Natural killer cell treated with Interleukin-12 subunit alpha and Interleukin-12 subunit beta and Interleukin-15 and Interleukin-18, amount 100 ng/mL, for 72 hours (primary cell): ENCODE measurements around the gene KMT2A. TPM values are rescaled to one million over a fixed set of nuclear protein-coding genes. Genes with fewer than 3 reads are reported as not detected.
"Not testable (repeated sequence)": the region's sequence is repeated elsewhere in the genome, so short reads cannot be mapped to it uniquely, and the experiment has no call there.

ENCODE experiments used
- ATAC-seq, 2 donors: fragments of 150-1000 bp; cut with Tn5 transposase in 1 of 2; sonication (Bioruptor Pico), chemical (Tn5 transposase) in 1 of 2; 2 replicates each; pipeline ENCODE4 v1.10.0; 2021
- DNase-seq: peaks from one replicate; pipeline ENCODE4 v3.0.0; 2022; ENCODE audit warnings: low spot score
- H3K27ac Mint-ChIP-seq, 2 donors: 1 replicate in 1 of 2; 2 replicates in 1 of 2; pipeline ENCODE4 v1.8.0; 2022; ENCODE audit warnings: mixed read lengths in 2 of 2, mild to moderate bottlenecking in 1 of 2, moderate library complexity in 1 of 2
- H3K27me3 Mint-ChIP-seq, 2 donors: 1 replicate in 1 of 2; 2 replicates in 1 of 2; pipeline ENCODE4 v1.8.0; 2022; ENCODE audit warnings: mixed read lengths in 2 of 2
- H3K36me3 Mint-ChIP-seq: one replicate; pipeline ENCODE4 v1.8.0; 2022; ENCODE audit warnings: mixed read lengths
- H3K4me1 Mint-ChIP-seq, 2 donors: 1 replicate in 1 of 2; 2 replicates in 1 of 2; pipeline ENCODE4 v1.8.0; 2022; ENCODE audit warnings: low read depth in 2 of 2, mixed read lengths in 2 of 2, mild to moderate bottlenecking in 1 of 2
- H3K4me3 Mint-ChIP-seq: one replicate; pipeline ENCODE4 v1.8.0; 2022; ENCODE audit warnings: mixed read lengths
- H3K9me3 Mint-ChIP-seq: 2 replicates; pipeline ENCODE4 v1.8.0; 2022; ENCODE audit warnings: mixed read lengths
- total RNA-seq, 2 donors: library from RNA; stranded (reverse); gene quantifications; one replicate each; pipeline ENCODE4 v1.2.3, GENCODE V29; 2022

KMT2A gene
- total RNA-seq, 2 donors from 2014 or later = 145 to 202 TPM

DNA sequence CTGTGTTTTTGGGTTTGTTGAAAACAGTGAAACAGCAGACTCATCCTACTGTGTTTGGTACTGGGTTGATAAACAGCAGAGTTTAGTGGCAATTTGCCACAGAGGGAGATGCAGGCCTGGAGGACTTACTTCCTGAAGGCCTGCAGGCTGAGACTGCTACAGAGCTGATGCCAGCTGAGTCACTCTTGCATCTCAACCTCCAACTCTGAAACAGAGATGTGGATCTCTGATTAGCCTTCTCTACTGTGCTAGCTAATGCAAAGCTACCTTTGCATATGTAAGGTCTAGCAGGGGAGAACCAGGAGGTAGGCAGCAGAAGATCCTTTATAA is 20.6 kb upstream of the KMT2A start:
- Mint-ChIP-seq H3K27ac (no peak overlapping the region), H3K27me3 (no peaks in the 10 kb centered on the region), H3K9me3 (no peaks in the 10 kb centered on the region), H3K4me3 (no peak overlapping the region), H3K36me3 (no peaks in the 10 kb centered on the region), H3K4me1 (peaks cover 5 to 8% of the 10 kb centered on the region in 2 donors)
- ATAC-seq (peak in 1 of 2 donors; percentile 76), DNase-seq (no peak)

DNA sequence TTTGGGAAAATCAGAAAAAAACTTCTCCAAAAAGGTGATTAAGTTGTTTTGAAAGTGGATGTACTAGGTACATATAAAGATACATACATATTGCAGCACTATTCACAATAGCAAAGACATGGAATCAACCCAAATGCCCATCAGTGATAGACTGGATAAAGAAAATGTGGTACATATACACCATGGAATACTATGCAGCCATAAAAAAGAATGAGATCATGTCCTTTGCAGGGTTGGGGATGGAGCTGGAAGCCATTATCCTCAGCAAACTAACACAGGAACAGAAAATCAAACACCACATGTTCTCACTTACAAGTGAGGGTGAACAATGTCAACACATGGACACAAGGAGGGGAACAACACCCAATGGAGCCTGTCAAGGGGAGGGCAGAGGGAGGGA is 19.4 kb upstream of the KMT2A start:
- not testable (repeated sequence) for H3K4me3 Mint-ChIP-seq, H3K27me3 Mint-ChIP-seq, H3K4me1 Mint-ChIP-seq, H3K27ac Mint-ChIP-seq, H3K9me3 Mint-ChIP-seq, H3K36me3 Mint-ChIP-seq, ATAC-seq, DNase-seq

DNA sequence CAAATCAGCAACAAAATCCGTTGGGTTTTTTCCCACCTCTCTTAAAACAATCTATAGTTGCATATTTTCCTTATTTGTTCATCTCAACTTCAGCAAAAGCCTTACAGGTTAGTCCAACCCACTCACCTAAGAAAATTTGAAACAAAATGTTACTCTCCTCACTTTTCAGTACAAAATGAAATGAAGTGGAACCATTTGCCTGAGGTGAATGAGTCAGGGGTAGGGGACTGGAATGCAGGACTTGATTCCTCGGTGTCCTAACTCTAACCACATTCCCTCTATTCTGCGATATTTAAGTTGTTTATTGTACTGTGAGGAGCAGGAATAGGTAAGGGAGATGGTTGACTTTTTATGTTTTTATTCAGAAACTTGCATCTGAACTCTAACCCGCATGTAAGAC is 18.5 kb upstream of the KMT2A start:
- no peak overlapping the region for H3K4me3 Mint-ChIP-seq
- ATAC-seq (no peak), DNase-seq (no peak)
- peaks cover 0 to 6% of the 10 kb centered on the region in 2 donors for H3K4me1 Mint-ChIP-seq
- no peaks in the 10 kb centered on the region for H3K27me3 Mint-ChIP-seq
- H3K9me3 Mint-ChIP-seq = no peaks in the 10 kb centered on the region
- no peak overlapping the region for H3K27ac Mint-ChIP-seq
- no peaks in the 10 kb centered on the region for H3K36me3 Mint-ChIP-seq

DNA sequence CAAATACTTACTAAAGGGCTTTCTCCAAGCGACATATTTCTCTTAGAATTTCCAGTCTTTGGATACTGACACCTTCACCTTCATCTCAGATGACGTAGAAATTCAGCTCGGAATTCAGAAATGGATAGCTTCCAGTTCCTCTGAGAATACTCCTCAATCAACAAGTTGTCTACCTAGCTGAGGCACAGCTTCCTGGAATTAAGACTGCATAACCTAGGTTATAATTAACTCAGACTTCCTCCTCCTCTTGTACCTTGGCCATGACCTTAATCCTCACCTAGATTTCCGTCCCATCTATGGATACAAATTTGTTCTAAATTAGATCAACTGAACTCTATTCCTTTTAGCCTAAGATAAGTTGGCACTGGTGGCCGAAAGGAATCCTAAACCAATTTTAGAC is 17.5 kb upstream of the KMT2A start:
- H3K9me3 Mint-ChIP-seq = no peaks in the 10 kb centered on the region
- no peak for DNase-seq
- no peak overlapping the region for H3K27ac Mint-ChIP-seq
- no peak overlapping the region for H3K4me3 Mint-ChIP-seq
- H3K27me3 Mint-ChIP-seq = no peaks in the 10 kb centered on the region
- H3K4me1 Mint-ChIP-seq = no peaks in the 10 kb centered on the region
- H3K36me3 Mint-ChIP-seq = no peaks in the 10 kb centered on the region
- ATAC-seq = no peak

DNA sequence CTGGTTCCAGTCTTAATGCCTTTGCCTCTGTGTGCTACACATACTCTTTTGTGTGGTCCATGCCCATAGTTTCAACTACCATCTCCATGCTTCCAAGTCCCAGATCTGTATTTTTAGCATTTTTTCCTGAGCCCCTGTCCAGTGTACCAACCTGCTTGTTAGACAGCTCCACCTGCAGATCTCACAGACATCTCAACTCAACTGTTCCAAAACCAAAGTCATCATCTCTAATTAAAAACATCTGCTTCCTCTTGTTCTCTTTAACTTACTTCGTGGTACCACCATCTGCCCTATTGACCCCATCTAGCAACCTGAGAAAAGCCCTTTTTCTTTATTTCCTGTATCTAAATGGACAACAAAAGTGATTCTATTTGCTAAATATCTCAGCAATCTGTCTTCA is 8.6 kb upstream of the KMT2A start:
- Mint-ChIP-seq H3K9me3 (no peaks in the 10 kb centered on the region), H3K27ac (no peak overlapping the region), H3K27me3 (peaks cover 0 to 3% of the 10 kb centered on the region in 2 donors), H3K36me3 (no peaks in the 10 kb centered on the region), H3K4me3 (no peak overlapping the region), H3K4me1 (no peaks in the 10 kb centered on the region)
- DNase-seq (no peak), ATAC-seq (no peak)

DNA sequence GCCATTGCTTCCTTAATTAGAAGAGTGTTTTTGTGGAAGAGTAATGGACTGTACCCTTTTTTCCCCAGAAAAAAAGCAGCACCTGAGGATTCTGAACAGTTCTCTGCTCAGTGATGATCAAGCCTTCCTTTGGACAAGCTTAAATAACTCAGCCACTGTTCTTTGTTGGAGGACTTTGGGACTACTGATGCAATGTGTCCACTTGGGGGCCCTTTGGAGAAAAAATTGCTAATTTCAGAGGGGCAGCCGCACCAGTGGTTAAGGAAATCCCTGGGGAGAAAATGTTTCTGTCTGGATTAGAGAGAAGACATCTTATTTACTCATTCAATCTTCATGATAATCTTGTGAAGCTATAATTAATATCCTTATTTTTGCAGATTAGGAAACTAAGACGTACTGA is 5.3 kb upstream of the KMT2A start:
- Mint-ChIP-seq H3K4me3 (no peak overlapping the region), H3K36me3 (no peaks in the 10 kb centered on the region), H3K27ac (no peak overlapping the region), H3K9me3 (no peaks in the 10 kb centered on the region), H3K4me1 (peaks cover 16 to 18% of the 10 kb centered on the region in 2 donors), H3K27me3 (peaks cover 0 to 3% of the 10 kb centered on the region in 2 donors)
- no peak for DNase-seq
- no peak for ATAC-seq

DNA sequence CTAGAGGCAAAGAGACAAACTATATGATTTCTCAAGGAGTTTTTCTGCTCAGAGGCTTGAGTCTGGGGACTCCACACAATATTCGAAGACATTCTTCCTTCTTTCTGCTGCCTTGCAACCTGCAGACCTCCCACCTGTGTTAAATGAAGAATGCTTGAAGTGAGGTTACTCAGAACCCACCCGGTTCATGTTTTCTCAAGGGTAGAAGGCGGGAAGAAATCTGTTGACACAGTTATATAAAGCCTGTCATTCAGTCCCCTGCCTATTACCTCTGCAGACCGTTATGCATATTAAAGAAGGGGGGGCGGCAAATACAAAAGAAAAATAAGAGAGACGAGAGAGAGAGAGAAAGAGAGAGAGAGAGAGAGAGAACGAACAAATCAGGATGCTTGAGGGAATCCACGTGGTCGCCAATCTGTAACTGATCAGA is 2.2 kb upstream of the KMT2A start:
- Mint-ChIP-seq H3K4me1 (peaks cover 23 to 25% of the 10 kb centered on the region in 2 donors), H3K27ac (peak overlapping the region; percentile 58 to 97), H3K4me3 (peak overlapping the region; percentile 87), H3K36me3 (no peaks in the 10 kb centered on the region), H3K9me3 (no peaks in the 10 kb centered on the region), H3K27me3 (no peaks in the 10 kb centered on the region)
- no peak for ATAC-seq
- DNase-seq = no peak

DNA sequence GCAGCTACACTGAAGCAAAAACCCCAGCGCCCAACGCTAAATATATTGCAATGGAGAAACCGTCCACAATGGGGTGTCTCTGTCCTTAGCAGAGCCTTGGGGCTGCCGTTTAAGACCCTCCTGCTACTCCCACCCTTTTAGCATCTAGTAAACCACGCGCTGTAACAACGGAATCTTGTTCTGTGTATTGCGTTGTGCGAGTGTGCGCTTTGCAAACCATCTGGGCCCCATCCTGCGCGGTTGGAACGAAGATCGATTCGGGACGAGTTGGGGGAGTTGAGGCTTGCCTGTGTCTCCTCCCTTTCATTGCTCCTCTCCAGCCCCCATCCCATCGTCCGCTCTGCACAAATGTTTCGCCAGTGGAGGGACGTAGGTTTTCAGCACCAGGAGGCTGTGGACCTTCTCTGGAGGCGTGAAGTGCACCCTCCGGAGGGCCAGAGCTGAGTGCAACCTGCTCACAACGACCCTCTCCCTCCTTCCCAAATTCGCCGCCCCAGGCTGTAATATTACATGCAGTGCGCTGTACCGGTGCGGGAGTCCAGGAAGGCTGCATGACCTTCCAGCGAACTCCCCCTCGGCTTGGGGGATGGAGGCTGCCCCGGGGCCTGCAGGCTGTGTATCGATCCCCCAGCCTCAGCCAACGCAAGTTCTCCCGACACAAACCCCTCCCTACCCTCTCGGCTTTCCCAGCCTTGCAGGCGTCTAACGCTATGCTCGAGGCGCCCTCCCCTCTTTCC is 1.6 kb upstream of the KMT2A start:
- peak; percentile 66 for DNase-seq
- Mint-ChIP-seq H3K4me3 (peak overlapping the region; percentile 87), H3K27me3 (no peaks in the 10 kb centered on the region), H3K4me1 (peaks cover 28 to 29% of the 10 kb centered on the region in 2 donors), H3K27ac (peak overlapping the region; percentile 58 to 97), H3K36me3 (no peaks in the 10 kb centered on the region), H3K9me3 (no peaks in the 10 kb centered on the region)
- ATAC-seq = no peak

DNA sequence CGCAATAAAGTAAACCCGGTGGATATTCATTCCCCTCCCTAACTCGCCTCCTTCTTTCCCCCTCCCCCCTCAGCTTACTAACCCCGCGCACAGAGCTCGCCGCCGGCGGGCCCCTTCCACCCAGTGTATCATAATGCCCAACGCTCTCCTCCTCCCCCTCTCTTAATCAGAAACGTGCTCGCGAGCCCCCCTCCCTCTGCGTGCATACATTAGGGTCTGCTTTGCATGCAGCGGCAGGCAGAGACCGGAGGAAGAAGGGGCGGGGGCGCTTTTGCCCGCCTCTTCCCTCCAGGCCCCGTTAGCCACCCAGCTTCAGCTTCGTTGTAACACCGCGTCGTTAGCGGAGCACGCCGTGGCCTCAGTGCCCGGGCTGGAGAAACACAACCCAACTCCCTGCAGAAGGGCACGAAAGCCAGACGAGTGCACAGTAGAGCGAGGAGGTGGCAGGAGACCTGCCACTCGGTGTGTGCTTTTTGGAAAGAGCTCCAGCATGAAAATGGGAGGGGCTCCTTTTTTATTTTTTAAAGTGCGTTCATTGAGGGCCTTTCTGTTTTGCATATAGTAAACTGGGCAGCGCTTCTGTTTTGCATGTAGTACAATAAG is 901 bp upstream of the KMT2A start:
- DNase-seq (peak; percentile 72), ATAC-seq (peak; percentile 35 to 40)
- H3K27ac Mint-ChIP-seq = peak overlapping the region; percentile 58 to 97
- H3K36me3 Mint-ChIP-seq = no peaks in the 10 kb centered on the region
- H3K4me3 Mint-ChIP-seq = peak overlapping the region; percentile 87
- no peaks in the 10 kb centered on the region for H3K9me3 Mint-ChIP-seq
- H3K27me3 Mint-ChIP-seq = no peaks in the 10 kb centered on the region
- peaks cover 34 to 35% of the 10 kb centered on the region in 2 donors for H3K4me1 Mint-ChIP-seq

DNA sequence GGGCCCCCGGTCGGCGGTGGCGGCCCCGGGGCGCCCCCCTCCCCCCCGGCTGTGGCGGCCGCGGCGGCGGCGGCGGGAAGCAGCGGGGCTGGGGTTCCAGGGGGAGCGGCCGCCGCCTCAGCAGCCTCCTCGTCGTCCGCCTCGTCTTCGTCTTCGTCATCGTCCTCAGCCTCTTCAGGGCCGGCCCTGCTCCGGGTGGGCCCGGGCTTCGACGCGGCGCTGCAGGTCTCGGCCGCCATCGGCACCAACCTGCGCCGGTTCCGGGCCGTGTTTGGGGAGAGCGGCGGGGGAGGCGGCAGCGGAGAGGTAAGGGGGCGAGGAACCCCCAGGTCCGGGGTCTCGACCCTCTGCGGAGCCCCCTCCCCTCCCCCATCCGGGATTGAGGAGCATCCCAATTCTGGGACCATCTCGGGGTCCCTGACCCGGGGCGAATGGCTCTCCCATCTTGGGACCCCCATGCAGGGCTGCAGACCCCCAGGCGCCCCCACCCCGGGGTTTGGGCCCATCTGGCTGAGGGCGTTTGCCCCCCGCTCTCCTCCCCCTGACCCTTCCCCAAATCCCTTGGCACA is 431 bp downstream of the KMT2A start:
- DNase-seq (peak; percentile 70), ATAC-seq (peak; percentile 41 to 47)
- Mint-ChIP-seq H3K27me3 (no peaks in the 10 kb centered on the region), H3K4me3 (peak overlapping the region; percentile 87), H3K9me3 (no peaks in the 10 kb centered on the region), H3K27ac (peak overlapping the region; percentile 84 to 97), H3K36me3 (no peaks in the 10 kb centered on the region), H3K4me1 (peaks cover 40 to 49% of the 10 kb centered on the region in 2 donors)

DNA sequence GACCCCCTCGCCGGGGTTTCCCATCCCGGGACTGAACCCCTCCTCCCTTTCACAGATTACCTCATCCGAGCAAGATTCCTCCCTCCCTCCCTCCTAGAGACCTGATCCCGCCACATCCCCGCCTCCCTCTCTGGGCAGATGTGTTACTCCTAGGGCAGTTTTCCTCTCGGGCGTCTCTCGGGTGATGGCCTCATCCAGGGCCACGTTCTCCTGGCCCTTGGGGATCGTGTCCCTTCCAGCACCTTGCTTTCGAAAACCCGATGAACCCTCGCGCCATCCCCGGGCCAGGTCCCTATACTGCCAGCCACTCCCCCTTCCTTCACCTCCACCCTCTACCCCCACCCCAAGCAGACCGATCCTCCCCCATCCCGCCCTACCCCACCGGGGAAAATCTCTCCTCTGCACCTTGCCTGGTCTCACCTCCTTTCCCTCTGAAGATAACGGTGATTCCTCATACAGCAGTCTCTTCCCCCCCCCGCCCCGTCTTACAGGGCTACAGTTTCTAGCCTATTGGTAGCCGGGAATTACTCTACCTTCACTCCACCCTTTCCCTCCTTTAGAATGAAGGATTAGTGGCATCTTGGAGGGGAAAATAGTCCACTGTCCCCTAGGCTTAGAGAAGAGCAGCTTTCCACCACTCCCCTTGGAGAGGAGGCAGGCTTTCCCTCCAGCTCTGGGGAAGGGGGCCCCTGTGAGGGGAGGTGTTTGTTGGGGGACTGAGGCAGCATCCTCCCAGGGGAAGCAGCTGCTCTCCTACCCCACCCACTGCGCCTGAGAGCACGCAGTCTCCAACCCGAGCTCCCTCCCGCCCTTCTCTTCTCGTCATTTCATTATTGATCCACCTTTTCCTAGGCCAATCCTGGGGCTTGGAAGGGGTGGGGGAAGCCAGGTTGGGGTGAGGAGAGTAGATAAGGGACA is 1.2 kb downstream of the KMT2A start:
- H3K36me3 Mint-ChIP-seq = no peaks in the 10 kb centered on the region
- H3K27me3 Mint-ChIP-seq = no peaks in the 10 kb centered on the region
- peak overlapping the region; percentile 87 for H3K4me3 Mint-ChIP-seq
- H3K4me1 Mint-ChIP-seq = peaks cover 47 to 56% of the 10 kb centered on the region in 2 donors
- ATAC-seq (peak; percentile 10 to 17), DNase-seq (peak; percentile 72)
- H3K9me3 Mint-ChIP-seq = no peaks in the 10 kb centered on the region
- peak overlapping the region; percentile 84 to 97 for H3K27ac Mint-ChIP-seq

DNA sequence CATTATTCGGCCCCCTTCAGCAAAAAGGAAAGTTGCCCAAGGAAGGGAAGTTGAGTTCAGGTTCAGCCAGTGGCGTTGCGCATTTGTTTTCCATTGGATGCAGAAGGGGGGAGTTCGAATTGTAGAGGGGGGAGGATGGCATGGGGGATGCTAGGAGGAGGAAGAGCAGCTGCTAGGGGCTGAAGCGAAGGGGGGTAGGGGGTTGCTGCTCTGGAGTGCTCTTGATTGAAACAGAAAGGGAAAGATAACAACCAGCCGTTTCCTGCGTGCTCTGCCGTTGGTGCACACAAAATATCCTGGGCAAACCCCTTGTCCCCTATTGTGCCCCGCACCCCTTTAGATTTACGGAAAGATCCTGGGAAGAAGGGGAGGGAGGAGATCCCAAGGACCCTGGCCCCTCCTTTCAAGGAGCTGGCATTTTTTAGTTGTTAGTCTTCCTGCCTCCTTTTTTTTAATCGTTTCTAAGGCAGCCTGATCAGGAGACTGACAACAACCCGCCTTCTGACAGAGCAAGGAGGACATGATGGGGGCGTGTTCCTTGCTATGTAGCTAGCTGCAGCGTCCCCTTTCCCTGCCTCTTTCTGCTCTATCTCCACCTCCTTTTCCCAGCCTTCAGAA is 2.1 kb downstream of the KMT2A start:
- Mint-ChIP-seq H3K27me3 (no peaks in the 10 kb centered on the region), H3K27ac (peak overlapping the region; percentile 84 to 97), H3K9me3 (no peaks in the 10 kb centered on the region), H3K4me3 (peak overlapping the region; percentile 87), H3K4me1 (peaks cover 55 to 66% of the 10 kb centered on the region in 2 donors), H3K36me3 (no peaks in the 10 kb centered on the region)
- DNase-seq = peak; percentile 79
- ATAC-seq = peak; percentile 32 to 48

DNA sequence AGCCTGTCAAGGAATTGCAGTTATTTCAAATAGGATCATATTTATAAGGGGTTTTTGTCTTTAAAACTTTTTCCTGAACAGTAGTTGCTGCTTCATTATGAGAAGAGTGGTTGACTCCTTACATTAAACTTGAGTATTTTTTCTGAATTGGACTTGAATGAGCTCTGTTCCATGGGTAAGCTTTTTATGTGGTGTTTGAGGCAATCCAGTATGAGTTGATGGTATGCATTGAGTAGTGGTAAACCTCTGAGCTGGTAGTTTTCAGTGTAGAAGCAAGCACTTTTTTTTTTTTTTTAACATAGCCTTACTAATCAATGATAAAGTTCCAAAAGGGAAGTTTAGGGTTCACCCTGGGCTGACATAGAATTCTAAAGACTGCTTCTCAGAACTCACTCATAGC is 3.4 kb downstream of the KMT2A start:
- no peaks in the 10 kb centered on the region for H3K36me3 Mint-ChIP-seq
- H3K27ac Mint-ChIP-seq = peak overlapping the region; percentile 84 to 97
- no peaks in the 10 kb centered on the region for H3K9me3 Mint-ChIP-seq
- no peak for ATAC-seq
- peak overlapping the region; percentile 87 for H3K4me3 Mint-ChIP-seq
- H3K4me1 Mint-ChIP-seq = peaks cover 61 to 69% of the 10 kb centered on the region in 2 donors
- no peaks in the 10 kb centered on the region for H3K27me3 Mint-ChIP-seq
- DNase-seq = no peak
